HG02642 (cell line): ENCODE data around the gene GLTP.
"Not testable (repeated sequence)": the region's sequence is repeated elsewhere in the genome, so short reads cannot be mapped to it uniquely, and the experiment has no call there.

Experiments used
- ATAC-seq: cut with Tn5 transposase; IDR thresholded peaks from one replicate; pipeline ENCODE4 v1.9.1; 2021; ENCODE audit warnings: mild to moderate bottlenecking; ENCODE audit not compliant: unreplicated experiment, poor library complexity

The GLTP gene

DNA sequence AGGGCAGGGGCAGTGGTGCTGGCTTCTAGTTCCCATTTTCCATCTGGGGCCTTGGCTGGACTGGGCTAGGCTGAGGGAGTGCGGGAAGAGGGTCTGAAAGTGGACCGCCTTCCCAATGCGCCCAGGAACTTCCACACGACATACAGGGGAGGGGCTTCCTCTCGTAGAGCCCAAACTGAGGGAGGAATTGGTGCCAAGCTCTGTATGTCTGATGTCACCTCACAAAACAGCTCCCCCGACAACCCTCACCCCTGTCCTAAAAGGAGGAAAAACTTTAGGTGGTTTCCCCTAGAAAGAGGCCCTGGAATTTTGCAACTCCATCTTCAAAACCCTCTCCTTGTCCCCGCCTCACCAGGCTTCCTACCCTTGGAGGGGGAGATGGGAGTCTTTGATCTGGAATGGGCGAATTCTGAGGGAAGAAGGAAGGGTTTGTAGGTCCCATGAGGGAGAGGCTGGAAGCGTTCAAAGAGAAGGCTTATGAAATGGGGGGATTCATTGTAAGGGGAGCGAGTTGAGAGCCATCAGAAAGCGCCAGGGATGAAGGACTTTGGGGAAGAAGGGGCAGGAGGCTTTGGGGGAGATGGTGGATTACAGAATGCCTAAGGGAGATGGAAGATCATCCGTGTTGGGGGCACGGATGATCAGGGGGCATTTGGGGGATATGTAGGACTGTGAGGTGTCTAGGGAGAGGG is 844 bp downstream of the GLTP start:
- no peak for ATAC-seq

DNA sequence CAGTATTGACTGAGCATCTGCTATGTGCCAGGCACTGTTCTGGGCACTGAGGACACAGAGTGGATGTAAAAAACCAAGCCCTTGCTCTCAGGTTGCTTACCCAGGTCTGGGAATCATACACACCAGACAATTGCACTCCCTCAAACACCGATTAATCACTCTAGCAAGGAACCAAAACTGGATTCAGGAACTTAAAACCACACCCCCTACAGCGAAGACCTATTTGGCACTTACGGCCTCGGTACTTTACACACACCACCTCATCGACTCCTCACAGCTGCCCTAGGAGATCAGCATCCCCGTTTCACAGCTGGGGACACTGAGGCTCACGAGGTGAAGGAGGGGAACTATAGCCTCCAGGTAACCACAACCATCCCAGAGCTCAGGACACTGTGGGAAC is 1.6 kb downstream of the GLTP start:
- ATAC-seq, result no peak

DNA sequence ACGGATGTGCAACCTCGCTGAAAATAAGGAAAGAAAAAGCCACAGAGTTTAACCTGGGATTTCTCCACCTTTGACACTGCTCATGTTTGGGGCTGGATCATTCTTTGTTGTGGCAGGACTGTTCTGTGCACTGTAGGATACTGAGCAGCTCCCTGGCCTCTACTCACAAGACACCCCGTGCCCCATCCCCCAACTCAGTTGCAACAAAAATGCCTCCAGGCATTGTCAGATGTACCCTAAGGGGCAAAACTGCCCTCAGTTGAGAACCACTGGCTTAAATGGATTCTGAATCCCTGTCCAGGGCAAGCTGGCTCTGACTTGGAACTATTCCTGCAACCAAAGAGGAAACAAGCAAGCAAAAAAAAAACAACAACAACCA is 2.1 kb downstream of the GLTP start:
- ATAC-seq, result no peak

DNA sequence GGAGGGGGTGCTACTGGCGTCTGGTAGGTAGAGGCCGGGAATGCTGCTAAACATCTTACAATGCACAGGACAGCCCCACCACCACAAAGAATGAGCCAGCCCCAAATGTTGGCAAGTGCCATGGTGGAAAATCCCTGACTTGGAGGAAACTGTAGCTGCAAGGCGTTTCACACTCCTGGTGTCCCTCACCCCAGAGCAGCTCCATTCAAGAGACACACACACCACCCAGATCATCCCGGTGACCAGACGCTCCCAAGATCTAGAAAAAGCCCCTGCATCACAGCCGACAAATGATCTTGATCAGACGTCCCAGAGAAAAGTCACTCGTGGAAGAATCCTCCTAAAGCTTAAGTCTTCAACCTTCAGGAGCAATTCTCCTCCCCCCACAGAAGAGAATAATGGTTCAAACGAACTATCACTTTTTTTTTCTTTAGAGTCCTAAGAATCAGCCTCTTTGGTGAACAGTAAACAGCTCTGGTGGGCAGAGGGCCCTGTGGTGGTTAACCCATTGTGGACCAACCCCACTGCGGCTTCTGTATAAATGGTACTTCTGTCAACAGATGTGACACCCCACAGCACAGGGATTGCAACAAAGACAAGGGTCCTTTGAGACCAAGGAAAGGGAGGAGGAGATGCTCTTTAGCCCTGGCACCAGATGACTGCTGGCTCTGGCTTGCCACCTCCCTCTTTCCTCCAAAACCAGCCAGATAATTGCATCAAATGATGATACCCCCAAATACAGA is 2.7 kb downstream of the GLTP start:
- no peak for ATAC-seq

DNA sequence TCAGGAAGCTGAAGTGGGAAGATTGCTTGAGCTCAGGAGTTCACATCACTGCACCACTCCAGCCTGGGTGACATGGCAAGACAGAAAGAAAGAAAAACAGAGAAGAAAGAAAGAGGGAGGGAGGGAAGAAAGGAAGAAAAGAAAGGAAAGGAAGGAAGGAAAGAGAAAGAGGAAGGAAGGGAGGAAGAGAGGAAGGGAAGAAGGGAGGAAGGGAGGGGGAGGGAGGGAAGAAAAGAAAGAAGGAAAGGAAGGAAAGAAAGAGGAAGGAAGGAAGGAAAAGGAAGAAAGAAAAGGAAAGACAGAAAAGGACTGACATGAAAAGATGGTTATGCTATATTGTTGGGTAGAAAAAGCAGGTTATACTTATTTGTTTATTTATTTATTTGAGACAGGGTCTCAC is 3.9 kb downstream of the GLTP start:
- no peak for ATAC-seq

DNA sequence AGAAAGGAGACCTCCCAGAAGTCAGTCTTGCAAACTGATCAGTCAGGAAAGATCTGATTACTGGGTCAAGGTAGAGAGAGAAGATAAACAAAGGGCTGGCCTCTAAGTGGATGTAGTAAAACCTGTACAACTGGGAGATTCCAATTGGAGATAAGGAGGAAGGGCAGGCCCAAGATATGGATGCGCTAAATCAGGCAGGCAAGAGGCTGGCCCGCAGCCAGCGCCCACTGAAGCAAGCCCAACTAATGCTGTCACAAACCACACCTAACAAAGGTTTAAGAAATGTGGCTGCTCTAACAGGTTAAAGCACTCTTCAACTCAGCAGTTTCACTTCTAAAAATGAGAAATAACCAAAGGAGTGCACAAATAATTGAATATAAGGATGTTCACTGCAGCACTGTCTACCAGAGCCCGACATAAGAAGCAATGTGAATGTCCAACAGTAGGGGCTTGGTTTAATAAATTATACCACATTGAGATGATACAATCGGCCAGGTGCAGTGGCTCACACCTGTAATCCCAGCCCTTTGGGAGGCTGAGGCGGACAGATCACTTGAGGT is 4.7 kb downstream of the GLTP start:
- no peak for ATAC-seq

DNA sequence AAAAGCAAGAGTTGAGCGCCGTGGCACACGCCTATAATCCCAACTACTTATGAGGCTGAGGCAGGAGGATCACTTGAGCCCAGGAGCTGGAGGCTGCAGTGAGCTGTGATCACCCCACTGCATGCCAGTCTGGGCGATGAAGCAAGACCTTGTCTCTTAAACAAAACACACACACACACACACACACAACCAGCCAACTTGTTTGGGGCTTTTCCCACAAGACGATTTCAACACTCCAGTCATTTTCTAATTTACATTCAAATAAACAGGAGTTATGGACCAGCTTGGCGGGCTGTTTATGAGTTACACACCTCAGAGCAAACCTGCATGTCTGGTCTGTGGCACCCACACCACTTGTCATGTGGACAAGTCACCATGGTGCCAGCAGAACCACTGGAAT is 6.7 kb downstream of the GLTP start:
- no peak for ATAC-seq

DNA sequence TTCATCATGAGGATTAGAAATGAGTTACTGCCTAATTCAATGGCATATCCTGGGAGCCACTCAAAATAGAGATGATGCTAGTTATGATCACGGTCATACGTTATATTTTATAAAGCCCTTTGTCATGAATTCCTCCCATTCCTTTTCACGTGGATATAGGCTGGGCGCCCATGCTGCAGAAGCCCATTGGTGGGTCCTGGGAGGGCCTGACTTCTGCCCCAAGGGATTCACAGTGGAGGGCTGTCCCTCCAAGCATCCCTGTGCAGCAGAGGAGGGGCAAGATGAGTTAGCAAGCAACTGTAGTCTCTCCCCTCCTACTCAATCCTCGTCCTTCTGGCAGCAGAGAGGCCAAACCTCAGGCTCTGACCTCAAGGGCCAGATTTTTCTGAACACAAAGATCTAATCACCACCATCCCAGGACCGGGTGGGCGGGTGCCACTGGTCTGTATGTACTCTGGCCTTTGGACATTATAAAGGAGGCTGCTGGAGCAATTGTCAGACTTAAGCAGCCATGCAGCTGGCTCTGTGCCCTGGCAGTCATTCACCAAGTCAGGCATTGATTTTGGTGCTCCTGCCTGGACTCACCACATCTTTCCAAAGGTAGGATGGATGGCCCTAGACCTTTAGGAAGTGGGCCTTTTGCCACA is 8.6 kb downstream of the GLTP start:
- ATAC-seq, result no peak

DNA sequence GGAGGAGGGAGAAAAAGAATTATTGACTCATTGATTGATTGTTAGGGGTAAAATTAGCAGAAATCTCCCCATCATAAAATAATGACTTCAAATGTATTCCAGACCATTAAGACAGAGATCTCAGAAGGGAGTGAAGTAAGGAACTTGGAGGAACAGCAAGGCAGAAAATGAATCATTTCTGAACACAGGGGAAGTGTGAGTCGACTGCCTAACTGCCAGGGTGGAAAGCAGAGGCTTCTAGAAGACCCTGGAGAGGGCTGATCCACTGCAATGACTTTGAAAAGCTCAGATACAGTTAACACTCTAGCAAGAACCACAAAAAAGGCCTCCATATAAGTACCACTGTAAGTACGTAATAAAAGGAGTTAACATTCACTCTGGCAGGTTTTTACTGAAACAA is 9.7 kb downstream of the GLTP start:
- ATAC-seq, result no peak

DNA sequence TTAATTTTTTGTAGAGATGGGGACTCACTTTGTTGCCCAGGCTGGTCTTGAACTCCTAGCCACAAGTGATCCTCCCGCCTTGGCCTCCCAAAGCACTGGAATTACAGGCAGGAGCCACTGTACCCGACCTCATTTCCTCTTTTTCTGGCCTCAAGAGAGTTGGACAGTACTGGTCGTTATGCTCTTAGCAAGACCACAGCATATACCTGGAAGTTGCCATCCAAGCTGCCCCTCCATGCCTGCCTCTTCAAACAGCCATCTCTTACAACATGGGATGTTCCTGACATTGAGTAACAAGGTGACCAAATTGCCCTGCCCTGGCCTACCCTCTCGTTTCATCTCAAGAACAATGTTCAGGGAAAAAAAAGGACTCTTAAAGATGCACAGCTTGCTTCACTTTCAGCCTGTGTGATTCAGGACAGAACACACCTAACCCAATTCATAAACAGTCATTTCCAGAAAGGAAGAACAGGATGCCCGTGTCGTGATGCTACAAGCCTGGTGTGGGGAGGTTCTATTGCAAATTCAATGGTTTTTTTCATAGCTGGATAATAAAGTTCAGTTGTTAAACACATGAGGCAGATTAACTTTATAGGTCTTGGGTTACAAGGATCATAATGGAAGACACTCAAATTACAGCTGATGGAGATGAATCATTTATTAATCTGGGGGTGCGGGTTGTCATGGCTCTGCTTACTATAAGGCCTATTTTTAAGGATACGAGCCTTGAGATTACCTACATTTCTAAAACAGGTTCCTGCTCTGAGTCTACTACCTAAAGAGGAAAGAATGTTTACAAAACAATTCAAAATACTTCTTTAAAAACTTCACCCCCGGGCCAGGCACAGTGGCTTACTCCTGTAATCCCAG is 11.9 kb downstream of the GLTP start:
- no peak for ATAC-seq

DNA sequence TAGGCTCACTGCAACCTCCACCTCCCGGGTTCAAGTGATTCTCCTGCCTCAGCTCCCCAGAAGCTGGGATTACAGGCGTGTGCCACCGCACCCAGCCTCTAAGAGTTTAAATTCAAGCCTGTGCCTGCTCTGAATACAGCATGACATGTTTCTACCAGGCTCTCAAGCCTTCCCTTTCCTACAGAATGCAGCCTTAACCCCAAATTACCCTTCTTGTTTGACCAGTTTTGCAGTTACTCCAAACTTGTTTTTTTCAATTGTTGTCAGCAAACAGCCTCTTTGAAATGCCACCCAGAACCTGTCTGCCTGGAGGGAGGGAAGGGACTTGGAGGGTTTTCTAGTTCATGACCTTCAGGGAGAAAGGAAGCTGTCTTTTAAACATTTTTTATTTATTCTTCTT is 15.4 kb downstream of the GLTP start:
- ATAC-seq, result no peak

DNA sequence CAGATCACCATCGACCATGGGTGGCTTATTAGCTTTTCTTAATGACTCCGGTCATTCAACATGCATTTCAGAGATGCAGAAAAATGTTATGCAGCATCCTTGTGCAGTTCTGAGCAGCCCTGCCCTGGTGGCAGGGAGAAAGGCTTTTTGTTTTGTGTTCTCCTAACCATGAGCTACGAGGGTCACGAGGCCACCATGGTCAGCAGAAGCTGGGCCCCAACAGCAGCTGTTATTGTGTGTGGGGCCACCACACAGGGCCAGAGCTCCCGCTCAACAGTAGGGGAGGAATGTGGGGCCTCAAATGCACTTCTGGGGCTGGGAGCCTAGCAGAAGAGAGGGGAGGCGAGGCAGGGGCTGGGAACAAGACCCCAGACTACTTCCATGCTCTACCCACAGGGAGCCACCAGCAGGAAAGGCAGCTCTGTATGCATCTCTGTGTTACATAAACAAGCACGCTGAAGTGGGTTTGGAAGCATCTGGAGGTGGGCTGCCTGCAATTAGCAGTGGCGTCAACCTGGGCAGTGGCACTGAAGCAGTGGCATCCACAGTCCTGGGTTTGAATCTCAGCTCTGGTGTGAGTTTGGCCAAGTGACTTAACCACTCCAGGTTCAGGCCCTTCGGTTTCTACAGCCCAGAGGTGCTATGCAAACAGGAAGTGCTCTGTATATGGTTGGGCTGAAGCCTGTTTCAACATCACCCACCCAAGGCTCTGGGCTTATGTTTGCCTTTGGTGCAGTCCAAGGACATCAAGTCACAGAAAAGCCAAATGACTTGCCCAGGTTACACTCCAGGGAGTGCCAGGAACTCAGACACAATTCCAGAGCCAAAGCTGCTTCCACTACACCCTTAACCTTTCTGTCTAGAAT is 16.3 kb downstream of the GLTP start:
- ATAC-seq, result no peak

DNA sequence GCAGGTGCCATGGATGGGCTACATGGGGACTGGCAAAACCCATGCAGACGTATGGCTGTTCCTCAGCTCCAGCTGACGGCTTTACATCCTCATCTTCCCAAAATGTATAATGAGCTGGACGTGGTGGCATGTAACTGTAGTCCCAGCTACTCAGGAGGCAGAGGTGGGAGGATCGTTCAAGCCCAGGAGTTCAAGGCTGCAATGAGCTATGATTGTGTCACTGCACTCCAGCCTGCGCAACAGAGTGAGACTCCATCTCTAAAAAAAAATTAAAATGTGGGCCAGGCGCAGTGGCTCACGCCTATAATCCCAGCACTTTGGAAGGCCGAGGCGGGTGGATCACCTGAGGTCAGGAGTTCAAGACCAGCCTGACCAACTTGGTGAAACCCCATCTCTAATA is 17.9 kb downstream of the GLTP start:
- not testable (repeated sequence) for ATAC-seq

DNA sequence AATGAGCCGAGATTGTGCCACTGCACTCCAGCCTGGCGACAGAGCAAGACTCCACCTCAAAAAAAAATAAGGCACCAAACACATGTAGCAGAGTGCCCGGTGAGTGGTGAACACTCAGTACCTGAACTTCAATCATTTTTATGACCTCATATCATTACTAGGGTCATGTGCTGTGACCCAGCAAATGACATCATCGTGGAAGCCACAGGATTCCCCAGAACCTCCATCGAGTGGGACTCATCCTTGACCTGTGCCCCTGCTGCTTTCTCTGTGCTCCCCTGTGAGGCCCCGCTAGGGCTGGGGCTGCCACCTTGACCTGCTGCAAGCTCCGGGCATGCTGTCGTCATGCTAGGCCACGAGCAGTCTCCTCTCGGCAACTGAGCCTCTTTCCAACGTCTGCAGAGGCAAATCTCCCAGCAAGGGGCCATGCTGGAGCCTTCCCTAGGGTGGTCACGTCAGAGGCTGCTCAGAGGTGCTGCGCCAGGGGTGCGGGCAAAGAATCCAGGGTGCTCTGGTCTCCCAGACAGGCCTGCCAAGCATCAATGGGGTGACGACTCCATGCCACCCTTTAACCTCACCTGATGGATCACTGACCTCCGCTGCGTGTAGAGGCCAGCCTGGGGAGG is 18.5 kb downstream of the GLTP start:
- ATAC-seq, result no peak

DNA sequence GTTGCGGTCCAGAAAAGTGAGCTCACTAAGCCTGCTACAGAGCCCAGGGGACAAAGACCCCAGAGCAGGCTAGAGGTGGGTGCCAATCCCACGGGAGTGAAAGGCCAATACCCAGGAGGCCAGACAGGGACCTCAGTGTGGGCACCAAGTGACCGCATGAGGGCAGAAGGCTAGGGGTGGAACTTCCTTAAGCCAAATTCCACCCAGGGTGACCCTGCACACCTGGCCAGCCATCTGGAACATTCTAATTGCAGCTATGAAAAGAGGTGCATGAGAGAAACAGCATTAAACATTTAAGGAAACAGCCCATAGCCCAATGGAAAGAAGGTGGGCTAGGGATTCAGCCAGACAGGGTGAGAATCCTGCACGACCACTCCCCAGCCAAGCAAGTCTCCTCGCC is 19.4 kb downstream of the GLTP start:
- no peak for ATAC-seq

DNA sequence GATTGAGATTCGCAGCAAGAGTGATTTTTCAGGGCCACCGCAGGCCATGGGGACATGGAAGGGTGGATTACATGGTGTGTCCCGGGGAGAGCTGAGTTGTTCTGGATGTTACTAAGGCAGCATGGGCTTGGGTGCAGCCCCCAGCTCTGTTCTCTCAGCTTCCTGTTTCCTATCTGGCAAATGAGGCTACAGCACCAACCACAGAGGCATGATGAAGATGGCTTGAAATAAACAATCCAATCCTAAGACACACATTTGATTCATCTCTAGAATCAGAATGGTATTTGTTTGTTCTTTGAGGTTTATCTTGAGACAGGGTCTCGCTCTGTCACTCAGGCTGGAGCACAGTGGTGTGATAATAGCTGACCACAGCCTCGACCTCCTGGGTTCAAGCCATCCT is 21.6 kb downstream of the GLTP start:
- no peak for ATAC-seq

DNA sequence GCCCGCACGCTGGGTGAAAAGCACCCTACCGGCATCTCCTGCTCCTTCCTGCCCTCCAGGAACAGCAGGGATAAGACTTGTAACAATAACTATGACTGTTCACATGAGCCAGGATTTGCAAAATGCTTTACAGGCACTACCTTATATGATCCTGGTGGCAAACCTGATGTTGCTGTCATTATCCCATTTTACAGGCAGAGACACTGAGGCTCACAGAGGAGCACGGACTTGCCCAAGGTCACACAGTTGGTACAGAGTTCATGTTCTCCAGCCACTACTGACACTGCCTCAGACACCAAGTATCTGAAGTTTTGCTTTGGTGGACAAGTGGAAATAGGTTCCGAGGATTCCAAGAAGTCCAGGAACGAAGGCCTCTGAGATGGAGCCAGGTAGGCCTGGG is 22.6 kb downstream of the GLTP start:
- ATAC-seq, result no peak

DNA sequence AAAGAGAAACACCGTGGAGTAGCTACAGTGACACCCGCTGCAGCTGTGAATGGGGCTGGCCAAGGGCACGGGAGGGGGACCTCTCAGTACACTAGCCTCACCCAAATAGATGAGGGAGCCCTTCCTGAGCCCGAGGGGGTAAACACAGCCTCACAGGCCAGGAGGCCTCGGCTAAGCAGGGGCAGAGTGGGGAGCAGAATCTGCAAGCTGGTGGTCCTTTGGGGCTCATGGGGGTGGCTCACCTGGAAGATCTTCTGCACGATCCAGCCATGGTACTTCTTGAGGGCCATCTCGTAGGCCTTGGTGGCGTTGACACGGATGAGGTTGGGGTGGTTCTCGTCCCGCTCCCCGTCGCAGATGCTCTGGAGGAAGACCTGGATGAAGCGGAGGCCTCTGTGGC is 25.0 kb downstream of the GLTP start:
- no peak for ATAC-seq

DNA sequence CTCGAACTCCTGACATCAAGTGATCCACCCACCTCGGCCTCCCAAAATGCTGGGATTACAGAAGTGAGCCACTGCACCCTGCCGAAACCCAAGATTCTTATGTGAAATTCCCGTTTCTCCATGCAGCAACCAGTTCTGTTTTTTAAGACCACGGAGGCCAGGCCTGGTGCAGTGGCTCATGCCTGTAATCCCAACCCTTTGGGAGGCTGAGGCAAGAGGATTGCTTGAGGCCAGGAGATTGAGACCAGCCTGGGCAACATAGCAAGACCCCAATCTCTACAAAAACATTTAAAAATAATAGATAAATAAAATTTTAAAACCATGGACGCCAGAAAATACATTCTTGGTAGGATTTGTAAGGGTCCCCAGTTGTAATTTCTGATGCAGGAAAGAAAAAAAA is 29.8 kb downstream of the GLTP start:
- not testable (repeated sequence) for ATAC-seq
